NCI-H146 treated with DMSO at 0.1 percent for 48 hours (cell line): Measurements from ENCODE around the gene COL15A1.
"Not testable (repeated sequence)": the region's sequence is repeated elsewhere in the genome, so short reads cannot be mapped to it uniquely, and the experiment has no call there.

ENCODE experiments used
- DNase-seq: peaks from one replicate; lab custom pipeline; 2025; ENCODE audit not compliant: unreplicated experiment; lab: John Stamatoyannopoulos, UW

Gene COL15A1

GRCh38 chr9:99074902-99075245, 131.2 kb downstream of the COL15A1 start:
- DNase-seq: no peak

DNA sequence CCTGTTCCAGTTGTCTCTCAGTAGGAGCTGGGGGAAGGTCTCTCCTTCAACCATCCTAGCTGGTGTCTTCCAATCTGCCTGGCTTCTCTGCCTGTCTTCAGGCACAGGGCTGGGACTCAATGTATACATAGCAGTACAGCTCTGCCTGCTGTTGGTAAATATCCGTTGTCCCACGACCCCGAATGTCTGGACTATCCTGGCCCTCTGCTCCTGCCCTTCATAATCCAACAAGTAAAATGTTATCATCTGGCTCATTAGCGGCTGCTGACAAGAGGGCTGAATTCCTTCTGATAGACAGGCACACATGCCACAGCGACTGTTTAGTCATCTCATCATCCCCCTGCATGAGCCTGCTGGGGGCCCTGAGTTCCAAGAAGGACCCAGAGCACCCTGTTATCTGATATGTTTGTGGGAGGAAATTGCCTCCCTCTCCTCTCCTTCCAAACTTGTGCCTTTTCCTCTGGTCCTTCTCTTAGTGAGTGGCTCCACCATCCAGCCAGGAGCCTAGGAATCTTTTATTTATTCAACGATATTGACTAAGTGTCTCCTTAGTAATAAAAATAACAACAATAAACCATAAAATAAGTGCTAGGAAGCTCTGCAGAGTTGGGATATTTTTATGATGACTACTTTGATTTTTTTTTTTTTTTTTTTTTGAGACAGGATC, 131.7 kb downstream of the COL15A1 start:
- no peak for DNase-seq

DNA sequence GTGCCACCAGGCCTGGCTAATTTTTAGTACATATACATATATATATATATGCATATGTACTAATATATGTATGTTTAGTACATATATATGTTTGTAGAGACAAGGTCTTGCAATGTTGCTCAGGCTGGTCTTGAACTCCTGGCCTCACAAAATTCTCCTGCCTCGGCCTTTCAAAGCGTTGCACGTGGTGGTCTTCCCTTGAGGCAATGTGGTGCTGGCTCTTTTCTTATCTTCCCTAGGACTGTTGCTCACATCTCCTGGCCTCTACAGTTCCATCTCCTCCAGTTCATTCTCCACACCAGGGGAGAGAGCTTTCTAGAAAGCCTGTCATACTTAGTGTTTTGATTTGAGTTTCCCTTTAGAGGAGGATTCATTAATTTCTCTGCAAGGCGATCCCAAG, 132.3 kb downstream of the COL15A1 start:
- no peak for DNase-seq

DNA sequence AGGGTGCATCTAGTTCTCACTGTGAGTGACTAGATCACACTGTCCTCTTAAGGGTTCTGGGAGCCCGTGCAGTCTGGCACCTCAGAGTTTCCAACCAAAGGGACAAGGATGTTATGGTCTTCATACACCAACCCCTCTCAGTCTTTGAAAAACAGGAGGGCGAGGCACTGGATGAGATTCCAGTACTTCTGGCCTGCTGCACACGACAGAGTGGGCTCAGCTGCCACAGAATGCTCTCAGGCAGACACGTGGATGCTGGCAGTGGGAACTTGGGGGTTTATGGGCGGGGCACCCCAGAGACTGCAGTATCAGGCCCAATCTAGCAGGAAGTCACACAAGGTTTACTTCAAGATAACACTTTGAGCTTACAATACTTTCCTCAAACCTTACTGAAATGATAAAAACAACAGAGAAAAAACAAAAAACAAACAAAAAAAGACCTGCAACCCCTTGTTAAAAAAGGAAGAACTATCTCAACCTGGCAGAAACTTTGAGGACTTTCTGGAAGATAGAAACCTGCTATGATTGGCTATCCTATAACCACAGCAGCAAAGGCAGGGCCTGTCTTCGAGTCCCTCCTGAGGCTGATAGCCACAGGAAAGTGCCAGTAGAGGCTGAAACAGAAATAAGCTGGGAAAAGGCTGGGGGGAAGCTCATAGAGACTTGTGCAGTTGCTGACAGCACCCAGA, 132.9 kb downstream of the COL15A1 start:
- no peak for DNase-seq

DNA sequence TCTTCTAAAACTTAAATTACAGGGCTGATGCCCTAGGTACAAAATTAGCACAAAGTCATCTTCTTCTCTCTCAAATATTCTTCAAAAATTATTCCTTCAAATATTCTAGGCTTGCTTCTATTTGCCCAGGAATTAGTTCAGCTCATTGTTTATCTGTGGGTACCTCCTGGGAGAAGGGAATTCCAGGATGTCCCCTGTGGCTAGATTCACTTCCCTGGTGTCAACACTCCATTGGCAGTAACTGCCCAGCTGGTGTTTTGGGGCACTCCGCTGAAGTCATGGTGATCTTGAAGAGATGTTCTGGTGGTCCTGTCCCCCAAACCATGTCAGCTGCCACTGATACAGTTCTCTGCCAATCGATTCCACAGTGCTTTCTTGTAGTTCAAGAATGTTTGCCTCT, 135.0 kb downstream of the COL15A1 start:
- DNase-seq: no peak

DNA sequence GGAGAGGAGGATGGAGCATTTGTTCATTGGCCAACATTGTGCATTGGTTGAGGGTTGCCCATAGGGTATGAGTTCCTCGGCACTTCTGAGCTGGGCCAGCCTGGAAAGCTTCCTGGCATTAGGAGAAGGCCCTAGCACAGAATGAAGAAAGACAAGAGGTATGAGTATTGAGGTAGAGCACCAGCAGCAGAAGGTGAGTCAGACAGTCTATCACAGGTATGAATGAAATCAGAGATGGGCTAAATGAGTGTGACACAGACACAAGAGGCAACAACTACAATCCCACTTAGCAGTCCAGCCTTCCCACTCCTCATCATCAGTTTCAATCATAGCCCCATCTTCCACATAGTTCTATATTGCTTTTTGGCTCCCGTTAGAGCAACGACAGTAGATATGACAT, 135.8 kb downstream of the COL15A1 start:
- no peak for DNase-seq

- DNase-seq: no peak
Observed at GRCh38 chr9:99083051-99083450, 139.3 kb downstream of the COL15A1 start.

DNA sequence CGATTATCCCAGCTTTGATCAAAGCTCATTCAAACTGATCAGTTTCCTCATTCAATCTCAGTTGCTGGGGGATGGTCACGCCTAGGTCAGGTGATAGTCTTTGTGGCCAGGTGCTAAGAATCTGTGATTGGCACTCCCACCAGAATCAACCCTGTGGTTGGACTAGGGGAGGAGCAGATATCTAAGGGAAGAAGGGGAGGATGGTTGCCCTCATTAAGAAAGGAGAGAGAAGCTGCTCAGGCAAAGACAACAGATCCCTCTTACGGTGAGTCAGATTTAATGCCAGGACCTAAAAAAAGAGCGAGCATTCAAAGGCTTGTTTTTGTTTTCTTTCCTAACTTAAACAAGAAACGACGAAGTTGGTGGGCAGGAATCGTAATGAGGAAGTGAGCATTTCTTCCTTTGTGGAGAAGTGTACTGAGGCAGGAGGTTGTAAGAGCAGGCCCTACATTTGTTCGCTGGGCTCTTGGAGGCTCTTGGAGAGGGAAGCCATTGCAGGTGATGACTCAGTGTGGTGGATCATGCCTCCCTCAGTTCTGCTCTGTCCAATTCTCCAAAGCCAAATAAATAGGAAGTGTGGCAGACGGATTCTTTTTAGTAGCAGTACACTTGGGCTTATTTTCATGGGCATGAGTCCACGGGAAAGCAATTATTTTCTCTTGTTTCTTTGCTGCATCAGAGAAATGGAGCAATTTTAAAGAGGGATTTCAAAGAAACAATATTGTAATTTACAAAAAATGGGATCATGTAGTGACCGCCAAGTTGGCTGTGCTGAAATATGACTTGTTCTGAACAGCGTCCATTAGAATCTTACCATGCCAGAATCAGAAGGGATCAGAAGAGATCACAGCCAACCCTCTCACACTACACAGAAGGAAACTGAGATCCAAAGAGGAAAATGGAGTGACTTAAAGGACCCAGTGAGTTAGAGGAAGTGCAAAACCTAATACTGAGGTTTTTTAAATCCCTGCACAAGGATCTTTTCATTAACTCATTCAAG, 142.5 kb downstream of the COL15A1 start:
- DNase-seq: no peak

GRCh38 chr9:99087462-99087861, 143.8 kb downstream of the COL15A1 start:
- no peak for DNase-seq

- no peak for DNase-seq
Observed at GRCh38 chr9:99090336-99091130, 146.8 kb downstream of the COL15A1 start.

- no peak for DNase-seq
Observed at GRCh38 chr9:99092643-99093491, 149.2 kb downstream of the COL15A1 start.

GRCh38 chr9:99093492-99093791, 149.7 kb downstream of the COL15A1 start:
- DNase-seq: no peak

- no peak for DNase-seq
Observed at GRCh38 chr9:99095565-99095964, 151.9 kb downstream of the COL15A1 start.

- no peak for DNase-seq
Observed at GRCh38 chr9:99096409-99096808, 152.7 kb downstream of the COL15A1 start.

DNA sequence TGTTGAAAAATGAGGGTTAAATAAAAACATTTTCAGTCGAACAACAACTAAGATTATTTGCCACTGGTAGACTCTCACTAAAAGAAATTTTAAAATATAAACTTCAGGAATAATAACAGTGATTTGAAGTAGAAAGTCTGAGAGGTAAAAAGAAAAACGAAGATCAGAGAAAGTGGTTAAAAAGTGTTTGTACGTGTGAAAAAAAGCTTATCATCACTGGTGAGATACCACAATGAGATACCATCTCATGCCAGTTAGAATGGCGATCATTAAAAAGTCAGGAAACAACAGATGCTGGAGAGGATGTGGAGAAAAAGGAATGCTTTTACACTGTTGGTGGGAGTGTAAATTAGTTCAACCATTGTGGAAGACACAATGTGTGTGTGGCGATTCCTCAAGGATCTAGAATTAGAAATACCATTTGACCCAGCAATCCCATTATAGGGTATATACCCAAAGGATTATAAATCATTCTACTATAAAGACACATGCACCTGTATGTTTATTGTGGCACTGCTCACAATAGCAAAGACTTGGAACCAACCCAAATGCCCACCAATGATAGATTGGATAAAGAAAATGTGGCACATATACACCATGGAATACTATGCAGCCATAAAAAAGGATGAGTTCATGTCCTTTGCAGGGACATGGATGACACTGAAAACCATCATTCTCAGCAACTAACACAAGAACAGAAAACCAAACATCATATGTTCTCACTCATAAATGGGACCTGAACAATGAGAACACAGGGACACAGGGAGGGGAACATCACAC, 156.3 kb downstream of the COL15A1 start:
- not testable (repeated sequence) for DNase-seq

- no peak for DNase-seq
Observed at GRCh38 chr9:99101271-99101670, 157.6 kb downstream of the COL15A1 start.

- no peak for DNase-seq
Observed at GRCh38 chr9:99101812-99102211, 158.1 kb downstream of the COL15A1 start.

- DNase-seq: no peak
Observed at GRCh38 chr9:99103054-99103895, 159.6 kb downstream of the COL15A1 start.
